Measurements from ENCODE around the gene CLNK. TPM values are rescaled to one million over a fixed set of nuclear protein-coding genes. Genes with fewer than 3 reads are reported as not detected.
A peak's percentile ranks its signal among the peaks of the same experiment; 100 is the strongest.

Gene CLNK
- total and polyA plus RNA-seq, 2 of the 8 experiments (the other 6 are each of a cell fraction or from before 2014, with no cell fraction given): not detected

DNA sequence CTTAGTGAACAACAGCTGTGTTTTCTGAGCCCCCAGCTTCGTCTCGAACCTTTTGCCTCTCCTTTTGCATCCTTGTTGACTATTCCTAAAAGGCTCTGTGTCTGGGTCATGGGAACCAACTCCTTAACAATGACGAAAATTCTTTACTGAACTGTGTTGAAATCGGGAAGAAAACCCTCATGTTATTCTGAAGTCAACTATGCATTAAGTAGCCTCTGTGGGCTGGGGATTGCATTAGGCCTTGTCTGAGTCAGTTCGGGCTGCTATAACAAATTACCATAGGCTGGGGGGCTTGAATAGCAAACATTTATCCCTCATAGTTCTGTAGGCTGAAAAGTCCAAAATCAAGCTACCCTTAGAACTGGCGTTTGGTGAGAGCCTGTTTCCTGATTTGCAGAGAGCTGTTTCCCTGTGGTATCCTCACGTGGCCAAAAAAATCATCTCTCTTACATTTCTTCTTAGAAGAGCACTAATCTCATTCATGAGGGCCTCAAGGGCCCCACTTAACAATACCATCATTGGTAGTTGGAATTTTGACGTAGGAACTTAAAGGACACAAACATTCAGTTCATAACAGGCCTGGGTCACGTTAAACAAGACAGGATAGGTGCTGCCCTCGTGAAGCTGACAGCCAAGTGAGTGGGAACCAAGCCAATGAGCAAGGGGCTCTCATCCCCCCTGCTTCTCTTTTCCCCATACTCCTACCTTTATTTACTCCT, 75.9 kb downstream of the CLNK start:
- no peaks in the 10 kb centered on the region for H3K4me1 ChIP-seq (replicated peaks in 1 of 4; ENCODE audit: control insufficient read depth in 3 of 4, insufficient read depth in 4 of 4, low read length in 3 of 4)
- no peak overlapping the region for H4K8ac ChIP-seq (ENCODE audit: extremely low read depth, insufficient read depth, low read length)
- H3K4me2 ChIP-seq (ENCODE audit: insufficient read depth in 1 of 2, low read depth in 2 of 2, low read length in 2 of 2): no peak overlapping the region
- no peak overlapping the region for H2BK20ac ChIP-seq (ENCODE audit: low read length)
- H3K79me2 ChIP-seq (ENCODE audit: control insufficient read depth in 1 of 2, insufficient read depth in 2 of 2, low read length in 2 of 2): no peaks in the 10 kb centered on the region
- H4K91ac ChIP-seq (replicated peaks; ENCODE audit: insufficient read length, low read length): no peak overlapping the region
- CTCF ChIA-PET (ENCODE audit: partially characterized antibody): interaction anchor here (0.8 to 1.2 kb wide), 4 partner anchors 9 to 816 kb away, joined by 3 to 5 read pairs (median 3); no protein-coding TSS in a partner anchor
- POLR2A ChIA-PET (ENCODE audit: partially characterized antibody): no interaction called here
- no peak for TF ChIP-seq BCL11A (IDR thresholded peaks at IDR 0.05; ENCODE audit: low read depth in 2 of 2, low read length in 2 of 2)
- TF ChIP-seq TBP (IDR thresholded peaks at IDR 0.05; ENCODE audit: low read depth, low read length): no peak
- no peaks in the 10 kb centered on the region for H3K23me2 ChIP-seq (ENCODE audit: low read depth, low read length)
- H3K79me1 ChIP-seq (ENCODE audit: low read depth, low read length): no peaks in the 10 kb centered on the region
- no peak for FAIRE-seq
- H3K9ac ChIP-seq (replicated peaks in 1 of 4; ENCODE audit: extremely low read depth in 1 of 4, low read depth in 3 of 4, low read length in 3 of 4): no peak overlapping the region
- no peak overlapping the region for H2AK5ac ChIP-seq (ENCODE audit: low read depth, low read length)
- no peaks in the 10 kb centered on the region for H4K20me1 ChIP-seq (replicated peaks in 1 of 2; ENCODE audit: control insufficient read depth in 1 of 2, insufficient read depth in 2 of 2, low read length in 2 of 2)
- no peak overlapping the region for H3K27ac ChIP-seq (ENCODE audit: low read depth, low read length)
- no peak overlapping the region for H2BK120ac ChIP-seq (replicated peaks; ENCODE audit: low read depth, low read length)
- H3K4me3 ChIP-seq (ENCODE audit: extremely low read depth in 1 of 4, insufficient read depth in 2 of 4, low read depth in 3 of 4, low read length in 4 of 4): no peak overlapping the region
- H3K9me3 ChIP-seq (ENCODE audit: insufficient read depth in 2 of 2, low read depth in 1 of 2, low read length in 1 of 2): no peaks in the 10 kb centered on the region
- WGBS, 2 experiments (ENCODE audit: extremely low coverage in 1 of 2, insufficient coverage in 1 of 2, insufficient read length in 1 of 2, insufficient replicate concordance in 2 of 2, low coverage in 1 of 2, low lambda C conversion rate in 2 of 2, missing lambda C conversion rate in 1 of 2): 86% methylated on average over 10 of the region's 10 CpGs; no CpG with 5 or more reads in 1 of the 2 experiments
- H2BK12ac ChIP-seq (ENCODE audit: low read depth, low read length): no peak overlapping the region
- H2AFZ ChIP-seq (ENCODE audit: low read length): peak overlapping the region; percentile 44; the same call in 1 of the 2 replicates
- H3K18ac ChIP-seq (ENCODE audit: extremely low read depth, low read length): no peak overlapping the region
- no peak overlapping the region for H2BK5ac ChIP-seq (ENCODE audit: low read depth, low read length)
- no peak overlapping the region for H2BK15ac ChIP-seq (ENCODE audit: low read length)
- no peak overlapping the region for H3K4ac ChIP-seq (replicated peaks; ENCODE audit: insufficient read length, low read depth, low read length)
- H3K23ac ChIP-seq (ENCODE audit: insufficient read length): no peak overlapping the region
- H3K56ac ChIP-seq (replicated peaks; ENCODE audit: insufficient read length, low read depth, low read length): no peak overlapping the region
- H3K27me3 ChIP-seq (replicated peaks in 1 of 4; ENCODE audit: control insufficient read depth in 3 of 4, extremely low read depth in 1 of 4, insufficient read depth in 3 of 4, low read length in 3 of 4): no peaks in the 10 kb centered on the region
- H4K5ac ChIP-seq (ENCODE audit: insufficient read length, low read depth, low read length): no peak overlapping the region
- no peak overlapping the region for H3K14ac ChIP-seq (ENCODE audit: insufficient read length)
- H3K36me3 ChIP-seq (ENCODE audit: control insufficient read depth in 2 of 4, insufficient read depth in 4 of 4, low read length in 3 of 4): no peaks in the 10 kb centered on the region
- DNase-seq (ENCODE audit: low read depth in 1 of 2, low spot score in 2 of 2): no peak
